ENCODE measurements around the gene UGT1A9.

GRCh38 chr2:233714121-233714520, 42.4 kb downstream of the UGT1A9 start:
- TF ChIP-seq POLR2A (IDR thresholded peaks at IDR 0.05; ENCODE audit: low read length) (no peak), GATA1 (IDR thresholded peaks at IDR 0.05; ENCODE audit: low read depth, low read length) (no peak)
